Stimulated activated CD4-positive, alpha-beta T cell treated with anti-CD3 and anti-CD28 coated beads, Interleukin-2, amount 100 ng/mL, for 24 hours (primary cell): ENCODE results near the gene SH2B2.

ENCODE experiments used
- DNase-seq, 2 donors: peaks; one replicate each; pipeline ENCODE4 v3.0.0-alpha.2; 2020

The SH2B2 gene

GRCh38 chr7:102286237-102287110, at the start of gene SH2B2:
SH2B2 (plus strand) TSS chr7:102286868; CDS start chr7:102300551, 13,683 bp downstream.
- peak; percentile 36 to 42 for DNase-seq

GRCh38 chr7:102239206-102239820, 47.4 kb upstream of the SH2B2 start:
- DNase-seq: no peak

GRCh38 chr7:102241431-102241830, 45.2 kb upstream of the SH2B2 start:
- no peak for DNase-seq

GRCh38 chr7:102244601-102245000, 42.1 kb upstream of the SH2B2 start:
- no peak for DNase-seq

DNA sequence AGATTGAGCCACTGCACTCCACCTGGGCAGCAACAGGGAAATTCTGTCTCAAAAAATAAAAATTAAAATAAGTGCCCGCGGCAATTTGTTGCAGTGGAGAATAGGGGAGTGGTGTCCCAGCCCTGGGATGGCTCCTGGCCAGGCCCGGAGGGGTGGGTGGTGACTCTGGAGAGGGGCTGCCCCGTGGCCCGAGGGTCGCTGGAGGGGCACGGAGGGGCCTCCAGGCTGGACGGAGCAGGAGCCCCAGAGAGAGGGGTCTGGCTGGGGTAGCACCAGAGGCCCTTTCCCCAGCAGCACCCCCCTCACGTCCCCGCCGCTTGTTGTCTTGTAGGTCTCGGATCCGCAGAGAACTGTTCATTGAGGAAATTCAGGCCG, 38.6 kb upstream of the SH2B2 start:
- DNase-seq: no peak

DNA sequence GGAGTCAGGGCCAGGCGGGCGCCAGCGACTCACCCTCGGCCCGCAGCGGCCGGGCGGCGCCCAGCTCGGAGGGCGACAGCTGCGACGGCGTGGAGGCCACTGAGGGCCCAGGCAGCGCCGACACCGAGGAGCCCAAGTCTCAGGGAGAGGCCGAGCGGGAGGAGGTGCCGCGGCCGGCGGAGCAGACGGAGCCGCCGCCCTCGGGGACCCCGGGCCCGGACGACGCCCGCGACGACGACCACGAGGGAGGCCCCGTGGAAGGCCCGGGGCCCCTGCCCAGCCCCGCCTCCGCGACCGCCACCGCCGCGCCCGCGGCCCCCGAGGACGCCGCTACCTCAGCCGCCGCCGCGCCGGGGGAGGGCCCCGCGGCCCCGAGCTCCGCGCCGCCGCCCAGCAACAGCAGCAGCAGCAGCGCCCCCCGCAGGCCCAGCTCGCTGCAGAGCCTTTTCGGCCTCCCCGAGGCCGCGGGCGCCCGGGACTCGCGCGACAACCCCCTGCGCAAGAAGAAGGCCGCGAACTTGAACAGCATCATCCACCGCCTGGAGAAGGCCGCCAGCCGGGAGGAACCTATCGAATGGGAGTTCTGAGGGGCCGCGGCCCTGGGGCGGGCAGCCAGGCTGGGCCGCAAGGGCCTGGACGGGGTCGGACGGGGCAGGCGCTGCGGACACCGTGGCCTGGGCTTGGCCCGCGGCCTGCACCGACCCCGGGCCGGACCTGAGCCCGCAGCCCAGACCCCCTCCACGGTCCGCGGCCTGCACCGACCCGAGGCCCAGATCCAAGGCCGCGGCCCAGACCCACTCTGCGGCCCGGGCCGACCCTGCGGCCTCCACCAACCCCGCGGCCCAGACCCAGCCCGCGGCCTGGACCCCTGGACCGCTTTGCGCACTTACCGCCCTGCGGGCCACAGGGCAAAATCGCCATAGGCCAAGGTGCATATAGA, 37.9 kb upstream of the SH2B2 start:
- no peak for DNase-seq

DNA sequence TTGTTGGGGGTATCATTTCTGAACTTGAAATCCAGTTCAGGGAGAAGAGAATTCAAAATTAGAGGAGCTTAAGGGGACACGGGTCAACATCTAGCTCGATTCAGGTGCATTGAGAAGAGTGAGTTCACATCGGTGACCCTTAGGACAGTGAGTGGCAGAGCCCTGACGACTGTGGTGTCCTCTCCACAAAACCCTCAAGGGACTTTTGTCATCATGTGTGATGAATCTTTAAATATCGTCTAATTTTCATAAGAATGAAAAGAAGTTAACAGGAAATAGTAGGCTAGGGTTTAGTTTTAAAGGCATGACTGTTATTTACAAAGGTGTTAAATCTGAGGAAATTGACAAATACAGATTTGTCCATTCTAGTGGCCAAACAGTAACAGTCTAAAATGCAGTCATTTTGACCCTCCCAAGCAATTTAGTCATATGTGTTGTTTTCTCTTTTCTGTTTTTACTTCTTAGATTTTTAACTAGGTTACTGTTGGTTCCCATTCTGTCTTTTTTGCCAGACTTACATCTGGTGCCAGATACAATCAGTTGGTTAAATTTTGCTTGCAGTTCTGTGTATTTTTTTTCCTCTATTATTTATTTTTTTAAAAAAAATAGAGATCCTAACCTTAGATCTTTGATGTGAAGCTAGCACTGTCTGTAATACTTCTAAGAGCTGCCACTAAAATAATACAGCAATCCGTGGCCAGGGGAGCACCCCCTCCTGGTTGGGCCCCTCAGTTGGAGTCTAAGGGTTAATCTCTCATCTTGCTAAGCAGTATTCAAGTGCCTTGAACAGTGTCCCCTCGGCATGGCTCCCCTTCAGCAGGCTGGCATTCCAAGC, 34.9 kb upstream of the SH2B2 start:
- DNase-seq: no peak

GRCh38 chr7:102252366-102252982, 34.2 kb upstream of the SH2B2 start:
- no peak for DNase-seq

DNA sequence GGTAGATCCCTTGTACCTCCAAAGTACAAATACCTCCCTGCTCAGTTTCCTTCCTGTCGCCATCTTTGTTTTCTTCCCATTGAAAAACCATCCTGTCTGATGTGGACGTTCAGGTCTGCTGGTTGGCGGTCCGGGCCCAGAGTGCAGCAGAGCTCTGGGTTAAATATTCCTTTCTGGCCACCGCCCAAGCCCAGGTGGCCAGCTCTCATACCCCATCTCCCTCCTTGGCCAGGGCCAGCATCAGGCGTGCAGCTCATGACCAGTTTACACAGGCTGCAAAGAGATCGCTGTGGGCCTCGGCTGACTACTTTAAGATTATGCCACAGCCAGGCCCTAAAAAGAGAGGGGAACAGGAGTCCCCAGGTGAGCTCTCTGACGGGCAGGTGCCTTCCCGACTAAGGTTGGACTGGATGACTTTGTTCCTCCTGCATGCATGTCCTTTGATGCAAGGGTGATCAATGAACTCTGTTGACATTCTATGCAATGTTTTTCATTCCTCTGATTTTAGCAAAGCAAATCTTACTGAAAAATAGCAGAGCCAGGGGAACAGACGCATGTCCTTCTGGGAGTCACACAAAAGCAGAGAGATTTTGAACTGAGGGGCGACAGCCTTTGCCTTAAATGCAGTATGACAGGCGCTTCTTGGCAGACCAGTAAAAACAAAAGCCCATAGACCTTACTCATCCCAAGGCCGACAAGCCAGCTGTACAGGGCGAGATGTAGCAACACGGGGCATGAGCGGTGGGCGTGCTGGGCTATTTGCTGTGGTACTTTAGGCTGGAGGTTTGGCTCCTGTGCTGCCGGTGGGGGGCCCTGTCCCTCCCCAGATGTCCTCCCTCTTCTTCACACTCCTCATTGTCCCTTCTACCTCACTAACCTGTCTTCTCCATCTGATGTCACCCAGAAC, 33.3 kb upstream of the SH2B2 start:
- no peak for DNase-seq

DNA sequence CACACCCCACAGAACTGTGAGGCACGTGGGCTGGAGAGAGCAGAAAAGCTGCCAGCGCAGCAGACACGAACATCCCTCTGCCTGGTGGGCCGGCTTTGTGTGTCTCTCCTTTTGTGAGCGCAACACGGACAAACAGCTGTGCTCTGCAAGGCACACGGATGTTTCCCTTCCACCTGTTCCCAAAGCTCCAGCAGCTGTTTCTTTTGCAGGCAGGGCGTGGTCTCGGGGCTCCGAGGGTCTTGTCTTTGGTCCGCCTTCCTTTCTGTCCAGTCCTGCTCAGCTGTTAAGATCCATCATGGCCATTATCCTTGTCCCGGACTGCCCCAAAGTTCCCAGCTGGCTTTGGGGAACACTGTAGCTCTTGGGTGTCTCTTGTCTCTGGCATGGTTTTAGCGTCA, 32.7 kb upstream of the SH2B2 start:
- no peak for DNase-seq

DNA sequence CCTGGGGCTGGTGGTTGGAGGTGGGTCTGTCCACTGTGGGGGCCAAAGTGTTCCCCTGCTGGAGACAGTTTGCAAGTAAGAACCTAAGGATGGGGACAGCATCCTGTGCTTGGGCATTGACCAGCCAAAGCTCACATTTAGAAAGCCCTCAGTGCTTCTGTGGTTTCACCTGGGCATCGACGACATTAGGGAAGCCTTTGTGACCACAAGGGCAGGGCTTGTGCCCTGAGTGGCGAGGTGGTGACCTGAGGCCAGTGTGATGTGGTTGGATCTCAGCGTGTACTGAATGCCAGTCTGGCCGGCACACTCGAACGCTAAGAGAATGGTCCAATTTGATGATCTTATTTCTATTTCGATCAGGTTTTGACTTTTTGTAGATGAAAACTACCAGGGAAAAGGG, 32.1 kb upstream of the SH2B2 start:
- no peak for DNase-seq

- no peak for DNase-seq
Observed at GRCh38 chr7:102255501-102255900, 31.2 kb upstream of the SH2B2 start.

GRCh38 chr7:102255916-102256315, 30.8 kb upstream of the SH2B2 start:
- no peak for DNase-seq

DNA sequence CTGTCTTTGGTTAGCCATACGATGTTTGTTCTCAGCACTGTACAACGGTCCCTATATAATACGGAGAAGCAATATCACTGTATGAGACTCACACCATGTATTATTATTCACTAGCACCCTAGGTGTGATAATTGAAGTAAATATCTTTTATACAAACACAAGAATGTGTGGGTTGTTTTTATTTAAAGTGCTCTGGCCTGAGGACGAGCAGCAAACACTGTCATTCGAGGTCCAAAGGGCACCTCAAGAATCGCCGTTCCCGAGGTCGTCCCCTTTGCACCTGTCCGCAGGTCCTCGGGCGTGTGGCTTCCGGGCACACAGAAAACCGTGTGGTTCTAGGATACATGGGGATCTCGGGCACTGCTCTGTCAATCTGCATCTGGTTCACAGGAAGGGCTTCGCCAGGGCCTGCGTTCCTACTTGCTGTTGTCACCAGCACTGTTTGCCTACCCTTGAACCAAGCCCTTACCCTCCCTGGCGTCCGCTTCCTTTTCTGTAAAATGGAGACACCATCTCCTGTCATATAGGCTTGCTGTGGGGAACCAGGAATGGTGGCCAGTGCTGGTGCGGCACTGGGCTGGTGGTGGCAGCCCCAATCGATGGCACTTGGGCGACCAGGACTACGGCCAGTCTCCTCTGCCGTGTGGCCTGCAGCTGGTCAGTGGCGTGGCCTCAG, 28.5 kb upstream of the SH2B2 start:
- no peak for DNase-seq

DNA sequence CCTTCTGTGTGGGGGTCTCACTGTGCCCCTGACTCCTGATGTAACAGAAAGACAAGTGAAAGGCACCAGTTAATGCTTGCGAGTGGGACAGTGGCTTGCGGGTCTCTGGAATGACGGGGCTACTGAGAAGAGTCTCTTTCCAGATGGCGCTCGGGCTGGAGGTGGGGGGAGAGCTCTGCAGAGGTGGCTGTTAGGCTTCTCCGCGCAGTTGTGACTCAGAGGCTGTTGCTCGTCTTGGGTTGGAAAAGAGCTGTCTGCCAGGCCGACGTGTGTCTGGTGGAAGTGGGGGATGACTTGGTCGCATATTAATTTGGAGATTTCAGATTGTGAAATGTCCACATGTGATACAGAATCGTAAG, 27.9 kb upstream of the SH2B2 start:
- DNase-seq: no peak

GRCh38 chr7:102260856-102261255, 25.8 kb upstream of the SH2B2 start:
- DNase-seq: no peak

- DNase-seq: no peak
Observed at GRCh38 chr7:102261451-102261850, 25.2 kb upstream of the SH2B2 start.

- no peak for DNase-seq
Observed at GRCh38 chr7:102262546-102262945, 24.1 kb upstream of the SH2B2 start.

DNA sequence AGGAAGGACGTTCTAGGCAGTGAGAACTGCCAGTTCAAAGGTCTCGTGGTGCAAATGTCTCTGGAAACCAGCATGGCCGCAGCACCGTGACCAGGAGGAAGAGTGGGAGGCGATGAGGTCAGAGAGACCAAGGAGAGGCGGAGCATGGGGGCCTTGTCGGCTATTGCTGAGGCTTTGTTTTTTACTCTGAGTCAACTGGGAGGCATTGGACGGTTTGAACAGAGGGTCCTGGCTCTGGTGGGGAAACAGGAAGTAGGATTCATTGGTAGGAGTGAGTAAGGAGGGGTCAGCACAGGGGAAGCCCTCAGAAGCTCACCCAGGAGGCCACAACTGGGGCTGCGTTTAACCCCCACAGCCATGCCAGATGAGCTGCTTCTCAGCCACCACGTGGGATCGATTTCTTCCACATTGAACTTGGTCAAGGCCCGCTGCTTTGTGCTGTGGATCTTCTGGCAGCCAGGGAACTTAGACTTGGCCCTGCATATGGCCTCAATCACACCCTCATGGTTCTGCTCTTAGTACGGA, 22.2 kb upstream of the SH2B2 start:
- no peak for DNase-seq

GRCh38 chr7:102266541-102266940, 20.1 kb upstream of the SH2B2 start:
- DNase-seq: no peak
